HG03064 (cell line): Measurements from ENCODE around the gene GNAS.
A peak's percentile ranks its signal among the peaks of the same experiment; 100 is the strongest.

Experiments used
- ATAC-seq: cut with Tn5 transposase; IDR thresholded peaks from one replicate; pipeline ENCODE4 v1.9.1; 2021; ENCODE audit warnings: low read depth; ENCODE audit not compliant: unreplicated experiment

Gene GNAS

GRCh38 chr20:58894652-58895447 lies 42.3 kb downstream of the GNAS start:
- no peak for ATAC-seq

DNA sequence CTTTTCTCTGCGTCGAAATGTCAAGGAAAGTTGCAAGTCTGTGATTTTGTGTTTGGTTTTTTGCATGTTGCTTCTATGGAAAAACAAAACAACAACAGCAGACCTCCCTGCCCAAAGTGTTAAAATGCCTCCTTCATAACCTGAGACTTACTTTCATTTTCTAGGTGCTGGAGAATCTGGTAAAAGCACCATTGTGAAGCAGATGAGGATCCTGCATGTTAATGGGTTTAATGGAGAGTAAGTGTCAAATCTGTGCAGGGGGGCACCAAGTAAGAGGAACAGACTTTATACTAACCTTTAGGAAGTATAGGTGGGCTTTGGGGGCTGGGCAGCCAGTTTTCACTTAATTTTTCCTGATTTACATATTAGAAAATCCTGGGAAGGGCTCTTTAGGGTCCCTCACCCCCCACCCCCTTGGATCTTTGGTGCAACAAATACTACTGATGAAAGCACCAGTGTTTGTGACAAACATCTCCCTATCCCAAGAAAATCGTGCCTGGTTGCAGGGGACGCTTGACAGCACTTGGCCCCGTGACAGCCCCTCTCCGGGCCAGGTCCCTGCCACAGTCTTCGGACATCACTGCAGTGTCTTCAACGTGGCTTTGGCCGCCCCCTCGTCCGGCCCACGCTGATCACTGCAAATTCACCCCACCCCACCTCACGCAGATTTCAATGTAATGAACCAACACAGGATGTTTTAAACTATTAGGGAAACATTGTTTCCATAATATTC lies 43.1 kb downstream of the GNAS start:
- ATAC-seq, result no peak

DNA sequence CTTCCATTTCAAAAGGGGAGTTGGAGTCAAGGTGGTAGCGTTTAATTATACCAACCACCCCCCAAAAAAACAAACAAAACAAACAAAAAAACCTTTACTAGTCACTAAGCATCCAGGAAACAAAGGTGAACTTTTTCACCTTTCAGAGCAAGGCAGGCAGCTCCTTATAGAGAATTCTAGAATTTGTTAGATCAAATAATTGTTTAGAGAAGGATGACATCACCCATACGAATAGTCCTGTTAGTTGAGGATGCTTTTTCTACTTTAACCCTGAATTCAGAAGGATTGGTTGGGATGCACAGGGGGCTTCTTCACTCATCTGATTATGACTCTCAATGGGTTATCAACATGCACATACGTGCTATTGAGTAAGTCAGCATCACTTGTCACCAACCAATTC lies 44.3 kb downstream of the GNAS start:
- ATAC-seq, result no peak

DNA sequence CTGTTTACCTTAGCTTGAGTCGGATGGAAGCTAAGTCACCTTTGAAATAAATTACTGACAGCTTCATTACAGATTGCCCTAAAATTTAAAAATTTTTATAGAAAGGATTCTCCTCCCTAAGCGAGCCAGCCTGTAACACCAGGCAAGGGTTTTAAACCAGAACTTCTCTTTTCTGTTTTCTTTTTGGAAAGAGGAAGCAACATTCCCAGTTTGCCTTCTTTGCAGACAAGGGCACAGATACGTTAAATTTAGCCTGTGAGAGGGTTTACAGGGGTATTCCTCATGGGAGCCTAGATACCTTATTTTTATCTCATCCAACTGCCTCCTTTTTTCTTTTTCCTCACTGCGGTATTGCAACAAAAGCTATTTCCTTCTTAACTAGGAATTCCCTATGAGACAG lies 45.0 kb downstream of the GNAS start:
- ATAC-seq, result no peak

- ATAC-seq, result no peak
Measured at GRCh38 chr20:58898629-58899408, 46.3 kb downstream of the GNAS start.

DNA sequence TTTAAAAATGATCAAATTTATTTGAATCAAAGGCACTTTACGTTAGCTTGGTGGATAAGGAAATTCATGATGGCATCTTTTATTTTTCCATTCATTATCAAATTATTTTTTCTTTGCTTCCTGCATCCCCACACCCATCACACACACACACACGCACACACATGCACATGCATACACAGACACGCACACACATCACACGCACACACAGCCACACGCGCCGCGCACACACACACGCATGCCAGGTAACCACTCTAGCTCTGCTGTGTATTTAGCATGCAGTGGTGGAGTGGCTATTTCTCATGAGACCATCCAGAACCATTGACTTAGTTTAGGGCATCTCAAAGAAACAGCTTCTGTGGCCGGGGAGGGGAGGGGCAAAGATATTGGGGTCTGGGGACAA lies 47.0 kb downstream of the GNAS start:
- ATAC-seq, result no peak

DNA sequence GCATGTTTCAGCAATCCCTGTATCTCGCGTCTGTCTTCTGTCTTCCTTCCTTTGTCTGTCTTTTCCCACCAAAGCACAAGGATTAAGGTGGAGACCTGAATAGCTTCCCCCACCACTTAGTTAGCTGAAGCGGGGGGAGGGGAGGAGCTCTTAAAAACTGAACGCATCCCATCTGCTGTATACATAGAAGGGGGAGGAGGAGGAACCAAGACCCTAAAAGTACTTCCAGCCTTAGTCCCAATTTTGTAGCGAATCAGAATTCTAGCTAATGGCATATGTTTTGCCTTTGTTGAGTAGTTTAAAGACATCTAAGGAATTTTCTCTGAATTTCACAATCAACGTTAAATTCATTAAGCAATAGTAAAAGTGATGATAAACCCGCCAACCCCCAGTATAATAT lies 47.9 kb downstream of the GNAS start:
- ATAC-seq, result no peak

DNA sequence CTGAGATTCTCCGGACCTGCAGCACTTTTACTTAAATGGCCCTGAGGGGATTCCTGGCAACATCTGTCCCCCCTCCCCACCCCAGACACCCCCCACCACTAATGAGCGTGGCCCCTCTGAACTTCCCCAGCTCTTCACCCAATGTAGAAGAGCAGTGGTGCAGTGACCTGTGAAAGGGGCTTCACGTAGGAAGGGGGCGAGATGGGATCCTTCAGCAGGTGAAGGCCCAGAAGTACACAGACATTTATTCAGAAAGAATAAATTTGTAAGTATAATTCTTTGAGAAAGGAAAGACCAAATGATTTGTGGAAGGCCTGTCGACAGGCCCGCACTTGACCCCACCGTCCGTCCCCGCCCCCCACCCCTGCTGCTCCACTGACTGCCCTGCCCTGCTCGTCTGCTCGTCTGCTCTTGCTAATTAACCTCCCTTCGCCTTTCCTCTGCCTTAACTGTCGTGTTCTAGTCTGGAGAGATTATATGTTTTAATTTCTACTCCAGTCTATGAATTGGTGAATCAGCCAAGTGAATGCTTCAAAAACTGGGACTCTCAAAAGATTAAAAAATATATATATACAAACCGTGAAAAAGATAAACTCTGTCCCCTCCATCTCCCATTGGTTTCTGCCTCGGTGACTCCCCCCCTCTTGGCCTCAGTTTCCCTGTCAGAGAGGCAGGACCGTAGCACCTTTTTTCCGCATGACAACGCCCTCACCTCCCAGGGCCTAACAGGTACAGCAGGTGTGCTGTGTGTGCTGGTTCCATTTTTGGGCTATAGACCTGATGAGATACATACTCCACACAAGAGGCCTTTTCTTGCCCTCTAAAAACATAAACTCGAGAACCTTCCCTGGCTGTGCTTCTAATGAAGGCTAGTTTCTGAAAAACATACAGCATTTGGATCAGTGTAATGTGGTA lies 49.2 kb downstream of the GNAS start:
- ATAC-seq, result no peak

GRCh38 chr20:58903614-58904013 lies 51.1 kb downstream of the GNAS start:
- no peak for ATAC-seq

DNA sequence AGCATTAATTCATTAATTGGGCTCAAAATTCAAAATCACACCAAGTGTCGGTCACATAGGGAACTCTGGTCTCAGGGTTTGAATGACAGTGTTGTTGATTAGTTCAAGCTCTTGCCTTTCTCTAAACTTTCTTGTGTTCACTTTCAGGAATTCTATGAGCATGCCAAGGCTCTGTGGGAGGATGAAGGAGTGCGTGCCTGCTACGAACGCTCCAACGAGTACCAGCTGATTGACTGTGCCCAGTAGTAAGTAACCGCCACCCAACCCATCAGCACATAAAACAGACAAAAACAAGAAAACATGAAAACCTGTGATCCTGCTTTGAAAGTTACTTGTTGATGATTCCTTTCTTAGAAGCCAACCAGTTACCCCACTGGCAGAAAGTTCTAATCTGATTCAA lies 52.7 kb downstream of the GNAS start:
- ATAC-seq, result no peak

GRCh38 chr20:58906111-58906510 lies 53.6 kb downstream of the GNAS start:
- no peak for ATAC-seq

DNA sequence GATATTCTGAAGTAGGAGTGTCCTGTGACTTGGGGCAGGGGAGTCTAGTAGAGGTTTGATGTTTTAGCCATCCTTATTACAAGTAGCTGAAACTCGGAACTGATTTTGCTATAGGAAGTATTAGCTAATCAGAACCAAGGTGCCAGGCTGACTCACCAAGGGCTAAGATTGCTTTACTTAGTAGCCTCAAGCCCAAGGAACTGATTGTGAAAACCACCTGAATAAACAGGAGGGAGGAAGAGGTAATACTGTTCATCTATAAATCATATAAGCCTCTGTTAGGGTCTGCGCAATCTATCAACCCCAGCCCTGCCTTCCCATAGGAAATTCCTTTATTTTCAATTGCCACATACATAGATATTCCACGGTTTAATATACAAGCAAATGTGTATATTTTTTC lies 54.4 kb downstream of the GNAS start:
- ATAC-seq, result no peak

DNA sequence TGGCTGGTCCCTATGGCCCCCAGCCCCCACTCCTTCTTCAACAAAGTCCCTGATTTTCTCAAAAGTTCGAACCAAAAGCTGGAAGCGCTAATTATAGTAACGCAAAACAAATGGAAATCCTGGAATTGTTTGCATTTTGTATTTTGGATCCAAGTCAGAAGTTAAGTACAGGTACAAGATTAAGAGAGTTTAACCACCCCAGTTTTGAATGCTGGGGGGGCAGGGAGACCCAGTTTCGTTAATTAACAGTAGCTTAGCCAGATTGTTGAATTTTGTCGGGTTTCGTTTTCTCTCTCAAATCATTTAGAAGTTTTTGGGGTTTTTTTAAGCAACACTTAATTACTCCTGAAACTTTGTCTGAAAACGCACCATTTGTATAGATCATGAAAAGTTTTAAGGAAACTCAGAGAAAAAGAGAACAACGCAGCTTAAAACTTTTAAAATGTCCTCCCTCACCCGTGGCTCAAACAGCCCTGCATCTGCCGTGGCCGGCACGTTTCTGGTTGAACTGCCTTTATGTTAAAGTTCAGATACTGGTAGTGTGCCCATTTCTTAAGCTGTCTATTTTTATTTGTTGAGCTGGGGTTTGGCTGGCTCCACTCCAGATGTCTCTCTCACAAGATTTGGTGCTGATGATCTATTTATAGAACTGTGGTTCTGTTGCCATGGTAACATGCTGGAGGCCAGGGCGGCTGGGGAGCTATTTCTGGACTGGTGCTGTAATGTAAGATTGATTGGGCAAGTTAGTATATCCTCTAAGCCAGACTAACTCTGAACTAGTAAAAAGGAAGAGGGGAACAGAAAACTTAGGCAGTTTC lies 55.0 kb downstream of the GNAS start:
- ATAC-seq, result peak; percentile 77

DNA sequence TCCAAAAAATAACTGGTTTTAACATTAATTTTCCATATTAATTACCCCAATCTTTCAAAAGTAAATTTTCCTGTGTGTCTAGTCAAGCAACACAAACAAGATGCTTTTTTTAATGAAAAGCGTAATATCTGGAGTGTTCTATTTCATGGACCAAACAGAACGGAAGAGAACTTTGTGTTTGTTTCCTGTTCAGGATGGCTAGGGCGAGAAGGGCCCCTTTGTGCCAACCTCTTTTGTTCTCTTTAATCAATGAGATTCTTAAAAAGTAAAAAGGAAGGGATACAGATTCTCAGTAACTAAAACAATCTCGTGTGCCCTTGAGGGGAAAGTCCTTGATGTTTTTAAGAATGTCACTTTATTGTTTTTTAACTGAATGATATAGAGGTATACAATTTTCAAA lies 55.7 kb downstream of the GNAS start:
- no peak for ATAC-seq

- no peak for ATAC-seq
Measured at GRCh38 chr20:58908941-58909340, 56.4 kb downstream of the GNAS start.

GRCh38 chr20:58909585-58909984 lies 57.1 kb downstream of the GNAS start:
- ATAC-seq, result no peak

DNA sequence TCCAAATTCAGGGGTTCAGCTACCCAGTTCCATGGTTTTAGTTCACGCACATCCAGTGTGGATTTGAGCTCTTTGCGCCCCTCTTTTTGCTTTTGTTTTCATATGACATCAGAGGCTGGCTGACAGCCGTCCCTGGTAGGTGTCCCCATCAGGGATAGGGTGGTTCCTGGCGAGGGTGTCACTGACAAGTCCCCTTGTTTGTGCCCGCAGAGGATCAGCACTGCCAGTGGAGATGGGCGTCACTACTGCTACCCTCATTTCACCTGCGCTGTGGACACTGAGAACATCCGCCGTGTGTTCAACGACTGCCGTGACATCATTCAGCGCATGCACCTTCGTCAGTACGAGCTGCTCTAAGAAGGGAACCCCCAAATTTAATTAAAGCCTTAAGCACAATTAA lies 58.0 kb downstream of the GNAS start:
- ATAC-seq, result no peak

- ATAC-seq, result no peak
Measured at GRCh38 chr20:58911309-58911708, 58.8 kb downstream of the GNAS start.

- ATAC-seq, result no peak
Measured at GRCh38 chr20:58911970-58912369, 59.5 kb downstream of the GNAS start.

- ATAC-seq, result no peak
Measured at GRCh38 chr20:58913079-58913478, 60.6 kb downstream of the GNAS start.
